Left ventricle myocardium inferior (tissue), 1 donor: ENCODE results near the gene PRKAB1. TPM values are rescaled to one million over a fixed set of nuclear protein-coding genes. Genes with fewer than 3 reads are reported as not detected.
"Not testable (repeated sequence)": the region's sequence is repeated elsewhere in the genome, so short reads cannot be mapped to it uniquely, and the experiment has no call there.

Experiments used
- DNase-seq: peaks from one replicate; pipeline ENCODE4 v3.0.0-alpha.2; 2020
- H3K27ac ChIP-seq: fragments of 200-600 bp; replicated peaks from 2 replicates; pipeline ENCODE4 v1.8.0; 2021
- H3K27me3 ChIP-seq: fragments of 200-600 bp; 2 replicates; pipeline ENCODE4 v1.8.0; 2021; ENCODE audit warnings: low read depth
- H3K36me3 ChIP-seq: fragments of 200-600 bp; 2 replicates; pipeline ENCODE4 v1.8.0; 2021
- H3K4me1 ChIP-seq: fragments of 200-600 bp; 2 replicates; pipeline ENCODE4 v1.8.0; 2021
- H3K4me3 ChIP-seq: fragments of 200-600 bp; 2 replicates; pipeline ENCODE4 v1.8.0; 2021; ENCODE audit warnings: mild to moderate bottlenecking, moderate library complexity
- H3K9me3 ChIP-seq: fragments of 200-600 bp; replicated peaks from 2 replicates; pipeline ENCODE4 v1.8.0; 2021
- CTCF ChIP-seq: fragments of 200-600 bp; IDR thresholded peaks from 2 replicates; pipeline ENCODE4 v1.8.0; 2021; ENCODE audit warnings: antibody characterized with exemption, mild to moderate bottlenecking, borderline replicate concordance
- intact Hi-C: fragments of 100-400 bp; cut with micrococcal nuclease; formaldehyde crosslinking; loops from one replicate; pipeline ENCODE4 v1.11.0; 2022
- total RNA-seq: library from RNA; stranded (reverse); fragmentation: NEBNext Ultra II Directional; extraction: Animal tissue kit (Norgen Biotek cat#: 25700); gene quantifications from one replicate; pipeline ENCODE4 v1.2.1, GENCODE V29; 2021
- donor health status: DM: no; HTN: yes; CAD: no; lungs with severe emphysema.

Gene PRKAB1
- total RNA-seq, 1 donor from 2014 or later, result 9.2 TPM

GRCh38 chr12:119704065-119704747, 36.3 kb downstream of the PRKAB1 start:
- intact Hi-C loops, result loop anchor here (2.0 kb wide), 1 partner anchor 75 kb away; no protein-coding TSS in a partner anchor
- Histone ChIP-seq H3K9me3 (no peaks in the 10 kb centered on the region), H3K4me1 (peaks cover 17% of the 10 kb centered on the region), H3K36me3 (no peaks in the 10 kb centered on the region), H3K27me3 (no peaks in the 10 kb centered on the region), H3K4me3 (no peak overlapping the region), H3K27ac (peak overlapping the region; percentile 83)
- DNase-seq, result peak; percentile 55
- TF ChIP-seq CTCF, result no peak

- DNase-seq, result no peak
- Histone ChIP-seq H3K27ac (peak overlapping the region; percentile 83), H3K27me3 (no peaks in the 10 kb centered on the region), H3K4me1 (peaks cover 17% of the 10 kb centered on the region), H3K36me3 (no peaks in the 10 kb centered on the region), H3K9me3 (no peaks in the 10 kb centered on the region), H3K4me3 (no peak overlapping the region)
- no peak for TF ChIP-seq CTCF
- intact Hi-C loops, result loop anchor here (2.0 kb wide), 1 partner anchor 74 kb away; no protein-coding TSS in a partner anchor
Measured at GRCh38 chr12:119705182-119705581, 37.2 kb downstream of the PRKAB1 start.

DNA sequence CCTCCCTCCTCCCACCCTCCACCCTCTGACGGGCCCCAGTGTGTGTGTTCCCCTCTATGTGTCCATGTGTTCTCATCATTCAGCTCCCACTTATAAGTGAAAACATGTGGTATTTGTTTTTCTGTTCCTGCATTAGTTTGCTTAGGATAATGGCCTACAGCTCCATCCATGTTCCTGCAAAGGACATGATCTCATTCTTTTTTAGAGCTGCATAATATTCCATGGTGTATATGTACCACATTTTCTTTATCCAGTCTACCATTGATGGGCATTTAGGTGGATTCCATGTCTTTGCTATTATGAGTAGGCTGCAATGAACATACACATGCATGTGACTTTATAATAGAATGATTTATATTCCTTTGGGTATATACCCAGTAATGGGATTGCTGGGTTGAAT, 38.5 kb downstream of the PRKAB1 start:
- intact Hi-C loops, result not testable (repeated sequence)

GRCh38 chr12:119710374-119710964, 42.5 kb downstream of the PRKAB1 start:
- Histone ChIP-seq H3K4me3 (no peak overlapping the region), H3K36me3 (no peaks in the 10 kb centered on the region), H3K9me3 (peaks cover 11% of the 10 kb centered on the region), H3K27ac (no peak overlapping the region), H3K27me3 (no peaks in the 10 kb centered on the region), H3K4me1 (no peaks in the 10 kb centered on the region)
- no peak for DNase-seq
- intact Hi-C loops, result no loop called here
- TF ChIP-seq CTCF, result no peak

More for the DNA sequence above, 38.5 kb downstream of the PRKAB1 start:
- not testable (repeated sequence) for H3K27me3 ChIP-seq, H3K4me3 ChIP-seq, H3K36me3 ChIP-seq, H3K27ac ChIP-seq, H3K9me3 ChIP-seq, DNase-seq
- peaks cover 17% of the 10 kb centered on the region for H3K4me1 ChIP-seq

DNA sequence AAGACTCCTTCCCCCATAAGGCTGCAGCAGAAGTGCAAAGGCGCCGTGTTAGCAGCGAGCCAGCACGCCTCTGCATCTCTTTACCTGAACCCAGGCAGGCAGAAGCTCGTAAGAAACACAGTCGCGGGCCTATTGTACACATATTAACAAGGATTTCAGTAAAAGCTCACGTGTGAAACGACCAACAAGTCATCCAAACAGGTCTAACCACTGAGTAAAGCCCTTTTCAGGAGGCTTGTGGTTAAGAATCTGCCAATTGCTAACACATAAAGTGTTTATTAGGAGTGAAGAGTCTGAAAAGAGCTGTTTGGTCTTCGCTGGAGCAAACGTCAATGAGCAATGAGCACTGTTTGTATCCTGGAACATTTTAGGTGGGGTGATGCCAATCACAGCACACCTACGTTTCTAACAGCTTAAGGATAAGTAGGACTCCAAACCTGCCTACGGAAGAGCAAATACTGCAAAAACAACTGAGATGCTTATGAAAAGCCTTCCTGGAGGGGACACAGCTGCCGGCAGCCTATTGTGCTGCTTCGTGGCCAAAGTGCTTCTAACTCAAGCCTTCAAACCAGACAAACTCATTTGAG, 43.1 kb downstream of the PRKAB1 start:
- intact Hi-C loops, result no loop called here
- Histone ChIP-seq H3K9me3 (peaks cover 11% of the 10 kb centered on the region), H3K27ac (no peak overlapping the region), H3K36me3 (no peaks in the 10 kb centered on the region), H3K4me3 (no peak overlapping the region), H3K4me1 (peaks cover 3% of the 10 kb centered on the region), H3K27me3 (no peaks in the 10 kb centered on the region)
- no peak for TF ChIP-seq CTCF
- no peak for DNase-seq

DNA sequence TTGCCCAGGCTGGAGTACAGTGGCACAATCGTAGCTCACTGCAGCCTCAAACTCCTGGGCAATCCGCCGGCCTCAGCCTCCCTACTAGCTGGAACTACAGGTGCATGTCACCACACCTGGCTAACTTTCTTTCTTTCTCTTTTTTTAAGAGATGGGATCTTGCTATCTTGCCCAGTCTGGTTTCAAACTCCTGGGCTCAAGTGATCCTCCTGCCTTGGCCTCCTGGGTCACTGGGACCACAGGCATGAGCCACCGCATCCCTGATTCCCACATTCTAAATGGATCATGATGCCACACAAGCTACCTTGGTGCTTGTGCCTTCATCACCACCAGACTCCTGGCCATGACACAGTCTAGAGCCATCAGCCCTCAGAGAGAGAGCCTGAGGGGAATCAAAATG, 43.8 kb downstream of the PRKAB1 start:
- peaks cover 10% of the 10 kb centered on the region for H3K4me1 ChIP-seq
- H3K27ac ChIP-seq, result no peak overlapping the region
- H3K4me3 ChIP-seq, result no peak overlapping the region
- TF ChIP-seq CTCF, result no peak
- H3K9me3 ChIP-seq, result peaks cover 11% of the 10 kb centered on the region
- intact Hi-C loops, result no loop called here
- DNase-seq, result no peak
- H3K27me3 ChIP-seq, result no peaks in the 10 kb centered on the region
- H3K36me3 ChIP-seq, result no peaks in the 10 kb centered on the region
